HL-60 (cell line): ENCODE results near the gene SLC12A7.

ENCODE experiments used
- DNase-seq, 2 experiments: peaks; one replicate each; pipeline ENCODE4 v3.0.0-alpha.2; 2010 to 2020; ENCODE audit warnings: low read depth in 1 of 2, low spot score in 1 of 2
- H3K27ac ChIP-seq: fragments of 250-450 bp; sonication (Bioruptor Pico); replicated peaks from 2 replicates; pipeline ENCODE4 v1.5.1; 2020; ENCODE audit warnings: mild to moderate bottlenecking, moderate library complexity
- H3K27me3 ChIP-seq: fragments of 250-450 bp; sonication (Bioruptor Pico); 2 replicates; pipeline ENCODE4 v1.5.1; 2021; ENCODE audit warnings: mild to moderate bottlenecking, moderate library complexity; ENCODE audit not compliant: insufficient read depth, poor library complexity, severe bottlenecking
- H3K4me3 ChIP-seq: replicated peaks from 2 replicates; pipeline ENCODE4 v1.5.1; 2011; ENCODE audit warnings: mild to moderate bottlenecking, control low read depth, low read length; ENCODE audit not compliant: insufficient read depth
- GABPA ChIP-seq: IDR thresholded peaks from 2 replicates; pipeline ENCODE4 v1.6.1; 2012; ENCODE audit warnings: low read depth
- POLR2AphosphoS5 ChIP-seq: IDR thresholded peaks from 2 replicates; pipeline ENCODE4 v1.6.1; 2012; ENCODE audit warnings: low read depth
- SPI1 ChIP-seq: IDR thresholded peaks from 2 replicates; pipeline ENCODE4 v1.6.1; 2012; ENCODE audit warnings: low read depth, mild to moderate bottlenecking, borderline replicate concordance
- long read RNA-seq: library from polyadenylated mRNA; unstranded; transcript quantifications from one replicate; pipeline ENCODE4 v2.0.0, GENCODE V29; 2020
- TF ChIP-seq, protein P1 (sequence below): IDR thresholded peaks from 2 replicates; pipeline ENCODE4 v1.6.1; 2012; ENCODE audit warnings: low read depth; ENCODE audit not compliant: insufficient replicate concordance
- TF ChIP-seq, protein P2 (sequence below): IDR thresholded peaks from one replicate; pipeline ENCODE4 v1.5.1; 2011; ENCODE audit warnings: low read length, control low read depth, inconsistent platforms; ENCODE audit not compliant: insufficient read depth

Gene SLC12A7
- long read RNA-seq, partial matches to known transcripts = 7 of 9 reads
- long read RNA-seq, other reads (novel, unspliced or antisense) = 2 of 9 reads

DNA sequence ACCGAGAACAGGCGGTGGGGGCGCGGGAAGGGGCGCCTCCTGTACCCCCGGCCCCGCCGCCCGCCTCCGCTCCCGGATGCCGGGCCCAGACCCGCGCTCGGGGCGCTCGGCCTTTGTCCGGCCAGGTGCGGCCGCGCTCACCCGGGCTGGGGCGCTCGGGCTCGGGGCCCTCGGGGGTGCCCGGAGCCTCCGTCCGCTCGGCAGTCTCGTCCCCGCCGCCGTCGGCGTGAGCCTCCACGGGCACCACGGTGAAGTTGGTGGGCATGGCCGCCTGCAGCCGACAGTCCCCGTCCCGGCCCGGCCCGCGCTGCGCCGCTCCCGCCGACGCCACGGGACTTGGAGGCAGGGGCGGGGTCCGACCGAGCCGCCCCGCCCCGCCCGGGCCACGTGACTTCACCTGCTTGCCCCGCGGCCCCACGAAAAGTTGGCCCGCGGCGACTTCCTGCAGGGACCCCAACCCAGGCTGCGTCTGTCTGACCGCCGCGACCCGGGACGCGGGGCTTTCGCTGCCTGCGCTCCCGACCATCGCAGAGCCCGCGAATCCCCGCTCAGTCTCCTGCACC lies at the start of gene SLC12A7:
Gene SLC12A7 (minus strand): TSS at position 337 of the 563 bp plus-strand sequence. CDS start 72 bp downstream, at position 265.
- Histone ChIP-seq H3K27ac (peak within 1 kb of the TSS; percentile 66), H3K27me3 (no peaks in the 10 kb centered on the region), H3K4me3 (peak within 1 kb of the TSS; percentile 40)
- DNase-seq = no peak
- no peak for TF ChIP-seq GABPA
- TF ChIP-seq, protein P1, sequence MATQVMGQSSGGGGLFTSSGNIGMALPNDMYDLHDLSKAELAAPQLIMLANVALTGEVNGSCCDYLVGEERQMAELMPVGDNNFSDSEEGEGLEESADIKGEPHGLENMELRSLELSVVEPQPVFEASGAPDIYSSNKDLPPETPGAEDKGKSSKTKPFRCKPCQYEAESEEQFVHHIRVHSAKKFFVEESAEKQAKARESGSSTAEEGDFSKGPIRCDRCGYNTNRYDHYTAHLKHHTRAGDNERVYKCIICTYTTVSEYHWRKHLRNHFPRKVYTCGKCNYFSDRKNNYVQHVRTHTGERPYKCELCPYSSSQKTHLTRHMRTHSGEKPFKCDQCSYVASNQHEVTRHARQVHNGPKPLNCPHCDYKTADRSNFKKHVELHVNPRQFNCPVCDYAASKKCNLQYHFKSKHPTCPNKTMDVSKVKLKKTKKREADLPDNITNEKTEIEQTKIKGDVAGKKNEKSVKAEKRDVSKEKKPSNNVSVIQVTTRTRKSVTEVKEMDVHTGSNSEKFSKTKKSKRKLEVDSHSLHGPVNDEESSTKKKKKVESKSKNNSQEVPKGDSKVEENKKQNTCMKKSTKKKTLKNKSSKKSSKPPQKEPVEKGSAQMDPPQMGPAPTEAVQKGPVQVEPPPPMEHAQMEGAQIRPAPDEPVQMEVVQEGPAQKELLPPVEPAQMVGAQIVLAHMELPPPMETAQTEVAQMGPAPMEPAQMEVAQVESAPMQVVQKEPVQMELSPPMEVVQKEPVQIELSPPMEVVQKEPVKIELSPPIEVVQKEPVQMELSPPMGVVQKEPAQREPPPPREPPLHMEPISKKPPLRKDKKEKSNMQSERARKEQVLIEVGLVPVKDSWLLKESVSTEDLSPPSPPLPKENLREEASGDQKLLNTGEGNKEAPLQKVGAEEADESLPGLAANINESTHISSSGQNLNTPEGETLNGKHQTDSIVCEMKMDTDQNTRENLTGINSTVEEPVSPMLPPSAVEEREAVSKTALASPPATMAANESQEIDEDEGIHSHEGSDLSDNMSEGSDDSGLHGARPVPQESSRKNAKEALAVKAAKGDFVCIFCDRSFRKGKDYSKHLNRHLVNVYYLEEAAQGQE = no peak
- no peak for TF ChIP-seq SPI1
- TF ChIP-seq, protein P2, sequence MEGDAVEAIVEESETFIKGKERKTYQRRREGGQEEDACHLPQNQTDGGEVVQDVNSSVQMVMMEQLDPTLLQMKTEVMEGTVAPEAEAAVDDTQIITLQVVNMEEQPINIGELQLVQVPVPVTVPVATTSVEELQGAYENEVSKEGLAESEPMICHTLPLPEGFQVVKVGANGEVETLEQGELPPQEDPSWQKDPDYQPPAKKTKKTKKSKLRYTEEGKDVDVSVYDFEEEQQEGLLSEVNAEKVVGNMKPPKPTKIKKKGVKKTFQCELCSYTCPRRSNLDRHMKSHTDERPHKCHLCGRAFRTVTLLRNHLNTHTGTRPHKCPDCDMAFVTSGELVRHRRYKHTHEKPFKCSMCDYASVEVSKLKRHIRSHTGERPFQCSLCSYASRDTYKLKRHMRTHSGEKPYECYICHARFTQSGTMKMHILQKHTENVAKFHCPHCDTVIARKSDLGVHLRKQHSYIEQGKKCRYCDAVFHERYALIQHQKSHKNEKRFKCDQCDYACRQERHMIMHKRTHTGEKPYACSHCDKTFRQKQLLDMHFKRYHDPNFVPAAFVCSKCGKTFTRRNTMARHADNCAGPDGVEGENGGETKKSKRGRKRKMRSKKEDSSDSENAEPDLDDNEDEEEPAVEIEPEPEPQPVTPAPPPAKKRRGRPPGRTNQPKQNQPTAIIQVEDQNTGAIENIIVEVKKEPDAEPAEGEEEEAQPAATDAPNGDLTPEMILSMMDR = no peak
- TF ChIP-seq POLR2AphosphoS5 = no peak

DNA sequence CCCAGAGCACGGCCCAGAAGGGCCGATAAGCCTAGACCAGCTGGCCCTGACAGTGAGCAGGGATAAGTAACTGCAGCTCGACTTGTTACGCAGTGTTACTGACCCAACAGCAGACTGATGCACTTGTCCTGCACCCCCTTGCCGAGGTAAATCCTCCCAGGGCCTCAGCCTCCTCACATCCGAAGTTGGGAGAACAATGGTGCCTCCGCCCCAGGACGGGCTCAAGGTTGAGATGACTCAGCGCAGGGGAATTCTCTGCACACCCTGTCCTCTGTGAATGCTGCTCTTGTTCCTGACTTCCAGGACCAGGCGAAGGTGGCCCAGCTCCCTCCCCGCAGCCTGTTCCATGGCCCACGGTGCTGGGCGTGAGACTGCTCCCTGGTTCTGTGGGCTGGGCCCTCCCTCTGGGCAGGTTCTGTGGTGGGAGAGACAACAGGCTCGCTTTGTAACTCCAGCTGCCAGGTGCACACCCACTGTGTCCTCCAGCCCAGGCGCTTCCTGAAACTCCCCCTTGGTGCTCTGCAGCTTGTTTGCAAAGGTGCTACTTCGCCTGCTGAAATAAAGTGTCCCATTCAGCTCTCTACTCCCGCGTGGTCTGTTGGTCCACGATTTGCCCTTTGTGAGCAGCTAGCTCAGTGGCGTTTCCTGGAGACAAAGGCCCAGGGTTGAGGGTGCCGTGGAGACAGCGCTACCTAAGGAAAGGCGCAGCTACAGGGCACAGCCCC lies 49.4 kb upstream of the SLC12A7 start:
- no peak for DNase-seq
- H3K4me3 ChIP-seq = no peak overlapping the region
- peaks cover 7% of the 10 kb centered on the region for H3K27me3 ChIP-seq
- TF ChIP-seq POLR2AphosphoS5 = no peak
- H3K27ac ChIP-seq = no peak overlapping the region

DNA sequence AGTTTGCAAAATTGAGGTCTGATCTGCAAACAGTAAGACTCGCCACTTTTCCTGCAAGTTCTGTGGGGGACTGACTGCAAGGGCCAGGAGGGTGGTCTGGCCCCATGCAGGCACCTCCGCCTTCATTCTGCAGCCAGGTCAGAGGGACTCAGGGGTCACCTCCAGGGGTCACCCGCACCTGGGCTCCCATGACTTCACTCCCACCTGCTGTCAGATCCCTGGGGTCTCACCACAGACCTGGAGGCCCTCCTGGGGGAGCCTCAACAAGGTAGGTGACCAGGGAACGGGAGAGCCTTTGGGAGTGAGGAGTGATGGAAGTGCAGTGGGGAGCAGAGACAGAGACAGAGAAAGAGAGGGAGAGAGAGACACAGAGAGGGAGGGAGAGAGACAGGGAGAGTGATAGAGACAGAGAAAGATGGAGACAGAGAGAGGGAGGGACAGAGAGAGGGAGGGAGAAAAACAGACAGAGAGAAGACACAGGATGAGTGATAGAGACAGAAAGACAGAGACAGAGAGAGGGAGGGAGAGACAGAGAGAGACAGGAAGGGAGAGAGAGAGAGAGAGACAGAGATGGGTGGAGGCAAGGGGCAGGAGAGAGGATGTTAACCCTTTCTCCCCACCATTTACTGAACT lies 48.0 kb upstream of the SLC12A7 start:
- Histone ChIP-seq H3K27ac (no peak overlapping the region), H3K4me3 (no peak overlapping the region), H3K27me3 (peaks cover 10% of the 10 kb centered on the region)
- TF ChIP-seq, protein P2 = no peak
- no peak for TF ChIP-seq SPI1
- no peak for DNase-seq

DNA sequence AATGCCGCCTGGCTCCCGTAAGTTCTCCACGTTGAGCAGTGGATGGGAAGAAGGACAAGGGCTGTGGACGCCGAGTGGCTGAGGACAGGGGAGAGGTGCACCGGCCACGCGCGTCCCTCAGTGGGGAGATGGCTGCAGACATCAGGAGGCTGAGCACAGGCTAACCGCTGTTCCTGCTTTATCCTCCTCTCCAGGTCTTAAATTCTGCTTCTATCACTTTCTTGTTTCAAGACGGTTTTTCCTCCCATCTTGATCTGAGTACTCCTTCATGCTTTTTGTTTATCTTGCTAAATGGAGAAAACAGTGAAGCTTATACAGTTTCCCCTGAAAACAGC lies 47.4 kb upstream of the SLC12A7 start:
- DNase-seq = no peak
- no peak for TF ChIP-seq POLR2AphosphoS5
- TF ChIP-seq, protein P1 = no peak
- TF ChIP-seq GABPA = no peak
- TF ChIP-seq, protein P2 = no peak
- no peak for TF ChIP-seq SPI1
- Histone ChIP-seq H3K27ac (no peak overlapping the region), H3K27me3 (peaks cover 14% of the 10 kb centered on the region), H3K4me3 (no peak overlapping the region)
